T1000 (cell line): ENCODE results near the gene OTOF.

Experiments used
- DNase-seq: peaks from one replicate; lab custom pipeline; 2025; ENCODE audit warnings: mixed read lengths; lab: John Stamatoyannopoulos, UW

The OTOF gene

GRCh38 chr2:26477911-26478253 lies at the start of gene OTOF:
Gene OTOF (minus strand): TSS chr2:26478124.
- no peak for DNase-seq

GRCh38 chr2:26526589-26526988 lies 48.7 kb upstream of the OTOF start:
- DNase-seq, result no peak

- no peak for DNase-seq
Observed at GRCh38 chr2:26526105-26526504, 48.2 kb upstream of the OTOF start.

- no peak for DNase-seq
Observed at GRCh38 chr2:26523750-26524149, 45.8 kb upstream of the OTOF start.

- no peak for DNase-seq
Observed at GRCh38 chr2:26522751-26523171, 44.8 kb upstream of the OTOF start.

- no peak for DNase-seq
Observed at GRCh38 chr2:26522325-26522724, 44.4 kb upstream of the OTOF start.

- no peak for DNase-seq
Observed at GRCh38 chr2:26521913-26522180, 43.9 kb upstream of the OTOF start.

- DNase-seq, result no peak
Observed at GRCh38 chr2:26521054-26521912, 43.4 kb upstream of the OTOF start.

- DNase-seq, result no peak
Observed at GRCh38 chr2:26520148-26520449, 42.2 kb upstream of the OTOF start.

GRCh38 chr2:26519396-26520147 lies 41.6 kb upstream of the OTOF start:
- no peak for DNase-seq

GRCh38 chr2:26516781-26517180 lies 38.9 kb upstream of the OTOF start:
- no peak for DNase-seq

GRCh38 chr2:26516246-26516645 lies 38.3 kb upstream of the OTOF start:
- no peak for DNase-seq

GRCh38 chr2:26515771-26516170 lies 37.8 kb upstream of the OTOF start:
- no peak for DNase-seq

- DNase-seq, result no peak
Observed at GRCh38 chr2:26514045-26514444, 36.1 kb upstream of the OTOF start.

- no peak for DNase-seq
Observed at GRCh38 chr2:26513261-26513660, 35.3 kb upstream of the OTOF start.

- DNase-seq, result no peak
Observed at GRCh38 chr2:26511466-26511865, 33.5 kb upstream of the OTOF start.

GRCh38 chr2:26510344-26510973 lies 32.5 kb upstream of the OTOF start:
- DNase-seq, result no peak

- no peak for DNase-seq
Observed at GRCh38 chr2:26509141-26509540, 31.2 kb upstream of the OTOF start.

GRCh38 chr2:26507932-26508331 lies 30.0 kb upstream of the OTOF start:
- no peak for DNase-seq

- DNase-seq, result no peak
Observed at GRCh38 chr2:26507088-26507487, 29.2 kb upstream of the OTOF start.

- no peak for DNase-seq
Observed at GRCh38 chr2:26506279-26506678, 28.4 kb upstream of the OTOF start.

GRCh38 chr2:26504002-26504401 lies 26.1 kb upstream of the OTOF start:
- no peak for DNase-seq

- no peak for DNase-seq
Observed at GRCh38 chr2:26503231-26503880, 25.4 kb upstream of the OTOF start.
